ENCODE data around the gene SKAP2. TPM values are rescaled to one million over a fixed set of nuclear protein-coding genes. Genes with fewer than 3 reads are reported as not detected.

SKAP2 gene
- total RNA-seq, 1 donor from 2014 or later = 45.9 TPM

DNA sequence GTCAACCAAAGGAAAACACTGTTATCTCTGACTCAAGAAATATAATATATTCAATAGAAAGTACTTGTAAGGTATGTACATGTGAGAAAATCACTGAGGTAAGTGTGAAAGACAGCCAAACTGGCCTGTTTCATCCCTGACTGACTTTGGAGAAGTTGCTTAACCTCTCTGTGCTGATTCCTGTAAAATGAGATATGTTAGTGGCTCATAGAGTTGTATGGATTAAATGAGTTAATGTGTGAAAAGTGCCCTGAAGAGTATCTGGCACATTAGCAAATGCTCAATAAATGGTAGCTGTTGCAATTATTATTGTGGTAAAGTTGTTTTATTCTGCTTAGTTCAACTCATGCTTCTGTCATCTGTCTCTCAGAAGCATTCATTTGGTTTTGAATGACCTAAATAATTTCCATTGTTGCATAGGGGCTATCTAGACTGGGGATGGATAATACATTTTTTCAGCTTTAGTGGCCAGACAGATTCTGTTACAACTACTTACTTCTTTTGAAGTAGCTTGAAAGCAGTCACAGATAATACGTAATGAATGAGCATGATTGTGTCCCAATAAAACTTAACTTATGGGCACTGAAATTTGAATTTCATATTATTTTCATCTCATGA is 84.3 kb downstream of the SKAP2 start:
- no peak for DNase-seq (ENCODE audit: low spot score)

DNA sequence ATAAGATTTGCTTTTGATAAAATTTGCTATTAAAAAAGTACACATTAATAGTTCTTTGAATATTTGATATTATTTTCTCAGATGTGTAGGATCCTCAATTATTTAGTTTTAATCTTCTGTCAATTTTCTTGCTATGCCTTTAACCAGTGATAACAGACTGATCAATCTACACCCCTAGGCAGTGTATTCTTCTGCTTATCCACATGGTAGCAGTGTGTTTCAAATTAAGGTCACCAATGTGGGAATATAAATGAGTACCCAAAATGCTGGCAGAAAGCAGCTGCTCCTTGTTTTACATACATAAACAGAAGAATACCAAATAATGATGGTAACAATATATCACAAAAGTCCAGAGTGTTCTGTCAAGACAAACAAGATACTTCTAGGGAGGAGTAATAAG is 87.0 kb downstream of the SKAP2 start:
- DNase-seq (ENCODE audit: low spot score) = no peak

DNA sequence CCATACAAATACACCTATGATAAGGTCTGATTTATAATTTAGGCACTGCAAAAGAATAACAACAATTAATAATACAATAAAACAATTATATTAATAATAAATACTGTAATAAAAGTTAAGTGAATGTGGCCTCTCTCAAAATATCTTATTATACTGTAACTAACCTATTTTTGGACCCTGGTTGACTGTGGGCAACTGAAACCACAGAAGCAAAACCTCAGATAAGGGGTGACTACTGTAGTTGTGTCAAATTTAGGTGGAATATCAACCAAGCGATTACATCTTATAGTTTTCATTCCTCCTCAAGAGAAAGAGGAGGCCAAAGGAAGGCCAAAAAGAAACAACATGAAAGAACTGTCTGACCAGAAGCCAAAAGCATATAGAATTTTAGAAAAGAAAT is 103.9 kb downstream of the SKAP2 start:
- DNase-seq (ENCODE audit: low spot score) = no peak

DNA sequence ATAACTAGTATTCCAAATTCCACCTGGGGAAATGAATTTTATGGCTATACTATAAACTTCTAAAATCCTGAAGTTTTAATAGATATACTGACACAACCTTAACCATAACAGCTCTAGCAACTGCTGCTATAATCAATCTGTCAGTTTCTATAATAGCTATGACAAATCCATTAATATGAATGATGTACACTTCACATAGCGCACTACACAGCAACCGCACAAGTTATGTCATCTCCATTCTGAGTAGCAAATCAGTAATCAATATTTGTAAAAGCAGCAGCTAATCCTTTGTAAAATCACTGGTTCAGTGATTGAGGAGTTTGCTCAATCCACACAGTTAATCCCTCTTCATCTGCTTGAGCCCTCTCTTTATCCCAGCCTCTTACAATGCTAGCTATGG is 105.3 kb downstream of the SKAP2 start:
- DNase-seq (ENCODE audit: low spot score) = no peak

DNA sequence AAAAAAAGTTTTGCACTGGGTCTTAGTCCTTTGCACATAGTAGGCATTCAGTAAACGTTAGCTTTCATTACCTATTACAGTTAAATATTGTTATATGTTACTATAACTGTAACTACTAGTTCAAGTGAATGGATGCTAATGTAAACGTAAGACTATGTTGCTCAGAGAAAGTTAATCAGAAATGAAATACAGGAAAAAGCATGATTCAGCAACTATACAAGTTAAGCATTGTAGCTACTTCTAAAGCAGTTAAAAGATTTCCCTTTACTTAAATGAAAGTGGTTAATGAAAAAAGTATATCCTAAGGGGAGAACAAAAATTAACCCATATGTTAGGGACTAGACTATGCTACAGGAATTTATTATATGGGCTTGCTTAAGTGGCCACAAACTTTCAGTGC is 121.2 kb downstream of the SKAP2 start:
- no peak for DNase-seq (ENCODE audit: low spot score)

DNA sequence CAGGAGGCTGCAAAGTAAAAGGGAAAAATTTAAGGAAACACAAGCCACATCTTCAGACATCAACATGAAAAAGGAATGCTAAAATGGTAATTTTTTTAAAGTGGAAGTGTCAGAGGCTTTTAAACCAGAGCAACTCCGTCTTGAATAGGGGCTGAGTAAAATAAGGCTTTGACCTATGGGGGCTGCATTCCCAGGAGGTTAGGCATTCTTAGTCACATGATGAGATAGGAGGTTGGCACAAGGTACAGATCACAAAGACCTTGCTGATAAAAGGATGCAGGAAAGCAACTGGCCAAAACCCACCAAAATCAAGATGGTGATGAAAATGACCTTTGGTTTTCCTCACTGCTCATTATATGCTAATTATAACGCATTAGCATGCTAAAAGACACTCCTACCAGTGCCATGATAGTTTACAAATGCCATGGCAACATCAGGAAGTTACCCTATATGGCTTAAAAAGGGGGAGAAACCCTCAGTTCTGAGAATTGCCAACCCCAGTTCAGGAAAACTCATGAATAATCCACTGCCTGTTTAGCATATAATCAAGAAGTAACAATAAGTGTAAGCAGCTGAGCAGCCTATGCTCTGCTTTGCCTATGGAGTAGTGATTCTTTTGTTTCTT is 128.3 kb downstream of the SKAP2 start:
- DNase-seq (ENCODE audit: low spot score) = no peak

DNA sequence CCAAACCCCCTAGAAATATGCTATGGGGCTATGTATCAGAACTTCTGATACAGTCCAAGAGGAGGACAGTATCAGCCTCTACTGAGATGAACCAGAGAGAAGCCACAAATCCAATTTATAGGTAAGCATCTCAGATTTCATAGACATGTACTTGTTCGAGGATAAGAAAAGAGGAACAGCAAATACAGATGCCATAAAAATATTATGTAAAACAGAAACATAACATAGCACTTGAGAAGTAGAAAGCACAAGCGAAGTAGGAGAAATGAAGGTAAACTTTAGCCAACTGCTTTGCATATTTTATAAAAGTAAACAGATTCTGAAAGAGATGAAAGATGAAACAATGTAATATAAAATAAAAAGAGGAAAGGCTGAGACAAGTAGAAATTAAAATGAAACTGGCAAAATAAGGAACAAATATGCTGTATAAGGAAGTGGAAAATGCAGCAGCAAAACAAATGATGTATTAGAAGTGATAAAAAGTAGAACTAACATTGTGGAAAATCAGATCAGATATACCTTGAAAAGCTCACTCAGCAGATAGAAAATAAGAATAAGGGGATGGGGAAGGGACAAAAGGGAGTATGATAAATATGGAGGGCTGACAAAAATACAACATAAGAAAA is 135.1 kb downstream of the SKAP2 start:
- DNase-seq (ENCODE audit: low spot score) = no peak

DNA sequence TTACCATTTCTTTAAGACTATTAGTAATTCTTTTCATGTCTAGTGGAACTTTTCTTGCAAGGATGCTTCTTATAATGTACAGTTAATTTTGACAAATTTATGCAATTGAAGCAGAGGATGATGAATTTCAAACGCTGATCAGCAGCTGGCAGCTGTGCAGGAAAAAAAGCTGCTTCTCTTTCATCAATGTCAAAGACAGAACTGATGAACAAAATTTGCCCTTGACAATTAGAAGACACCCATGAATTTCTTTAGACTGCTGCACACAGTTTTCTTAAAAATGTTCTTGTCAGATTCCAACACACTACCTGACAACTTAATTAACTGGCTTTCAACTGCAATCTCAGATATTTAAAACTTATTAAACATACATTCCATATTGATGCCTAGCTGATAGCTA is 138.3 kb downstream of the SKAP2 start:
- no peak for DNase-seq (ENCODE audit: low spot score)

DNA sequence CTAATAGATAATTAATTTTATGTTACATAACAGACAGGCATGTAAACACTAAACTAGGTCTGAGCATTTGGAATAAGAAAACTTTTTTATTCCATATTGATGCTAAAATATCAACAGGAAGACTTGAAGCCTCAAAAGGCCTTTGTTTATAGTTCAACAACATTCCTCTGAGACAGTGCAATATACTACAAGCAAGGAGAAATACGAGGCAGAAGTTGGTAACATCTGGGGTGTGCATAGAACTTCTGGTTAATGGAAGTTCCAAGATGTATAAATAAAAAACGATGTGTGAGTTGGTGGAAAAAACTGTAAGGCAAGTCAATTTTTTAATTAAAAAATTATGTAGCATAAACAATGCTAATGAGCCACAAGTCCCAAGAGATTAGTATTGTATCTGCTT is 139.6 kb downstream of the SKAP2 start:
- DNase-seq (ENCODE audit: low spot score) = no peak

DNA sequence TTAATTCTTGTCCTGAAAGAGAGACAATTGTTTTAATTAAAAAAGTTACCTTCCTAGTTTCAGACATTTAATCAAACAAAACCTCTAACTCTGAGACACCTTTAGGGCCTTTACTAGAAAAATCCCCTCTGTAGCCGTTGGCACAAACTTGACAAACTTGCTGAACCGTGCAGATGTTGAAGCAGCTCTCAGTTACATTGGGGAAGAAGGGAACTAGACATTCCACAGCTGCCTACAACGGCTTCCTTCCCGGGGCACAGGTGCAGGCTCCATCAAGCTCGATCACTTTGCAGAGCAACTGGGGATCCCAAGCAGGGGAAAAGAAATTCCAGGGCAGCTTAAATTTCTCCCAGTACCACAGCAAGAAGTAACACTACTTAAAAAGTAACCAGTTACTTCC is 141.3 kb downstream of the SKAP2 start:
- no peak for DNase-seq (ENCODE audit: low spot score)

DNA sequence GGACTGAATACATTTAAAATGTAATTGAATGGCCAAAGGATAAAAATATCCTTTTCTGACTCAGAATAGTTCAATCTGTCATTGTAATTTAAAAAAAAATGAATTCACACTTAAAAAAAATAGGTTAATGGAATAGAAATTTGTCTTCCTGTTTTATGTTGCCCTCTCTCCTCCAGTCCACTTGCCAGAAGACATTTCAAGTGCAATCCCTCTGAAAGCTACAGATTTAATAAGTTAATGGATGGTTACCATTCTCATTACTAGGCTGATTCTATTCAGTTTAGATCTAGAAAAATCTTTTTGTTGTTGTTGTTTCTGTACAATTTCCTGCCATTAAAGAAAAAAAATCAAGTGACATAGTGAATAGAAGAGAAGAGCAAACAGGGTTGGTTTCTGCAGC is 142.9 kb downstream of the SKAP2 start:
- DNase-seq (ENCODE audit: low spot score) = no peak

DNA sequence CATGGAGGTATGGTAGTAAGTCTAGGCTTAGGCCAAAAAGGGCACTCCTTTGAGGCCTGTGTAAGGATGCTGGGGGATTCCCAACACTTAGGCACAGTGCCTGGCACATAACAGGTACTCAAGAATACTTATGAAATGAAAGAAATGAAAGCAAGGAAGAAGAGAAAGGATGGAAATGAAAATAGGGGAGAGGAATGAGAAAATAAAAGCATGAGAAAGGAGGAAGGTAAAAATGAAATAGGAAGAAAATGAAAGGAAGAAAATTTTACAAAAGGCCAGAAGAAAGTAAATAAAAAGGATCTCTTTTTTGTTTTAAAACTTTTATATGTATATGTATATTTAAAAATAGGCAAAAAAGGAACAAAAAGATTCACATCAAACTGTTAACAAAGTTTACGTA is 146.3 kb downstream of the SKAP2 start:
- DNase-seq (ENCODE audit: low spot score) = no peak

DNA sequence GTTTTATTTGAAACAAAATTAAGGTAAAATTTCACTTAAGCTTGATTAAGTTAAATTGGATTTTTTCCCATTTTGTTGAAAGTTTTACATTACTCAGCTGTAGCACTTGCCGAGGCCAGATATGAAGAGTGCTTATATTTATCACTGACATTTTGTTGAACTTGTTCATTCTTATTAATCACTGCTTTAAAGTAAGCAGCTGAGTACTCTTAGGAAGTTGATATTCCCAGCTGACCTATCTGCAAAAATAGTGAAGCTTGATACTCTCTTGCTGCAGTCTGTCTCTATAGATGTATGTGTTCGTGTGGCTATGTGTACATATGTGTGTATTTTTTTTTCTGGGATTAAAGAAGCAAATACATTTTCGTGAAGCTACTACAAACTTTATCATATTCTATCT is 150.0 kb downstream of the SKAP2 start:
- no peak for DNase-seq (ENCODE audit: low spot score)

DNA sequence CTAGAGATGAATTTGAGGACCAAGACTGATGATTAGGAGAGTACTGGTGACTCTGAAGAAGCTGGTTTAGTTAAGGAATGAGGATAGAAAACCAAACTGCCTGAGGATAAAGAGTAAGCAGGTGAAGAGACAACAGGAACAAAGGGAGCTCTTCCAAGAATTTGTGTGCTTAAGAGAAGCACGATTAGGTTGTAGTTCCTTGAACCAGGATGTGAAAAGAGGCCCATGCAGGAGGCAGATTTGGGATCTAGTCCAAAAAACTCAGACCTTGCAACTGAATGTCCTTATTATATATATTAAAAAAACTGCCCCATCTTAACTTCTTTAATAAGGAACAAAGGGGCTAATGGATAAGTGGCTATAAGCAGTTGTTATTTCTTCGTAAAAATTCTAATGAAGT is 150.4 kb downstream of the SKAP2 start:
- no peak for DNase-seq (ENCODE audit: low spot score)

DNA sequence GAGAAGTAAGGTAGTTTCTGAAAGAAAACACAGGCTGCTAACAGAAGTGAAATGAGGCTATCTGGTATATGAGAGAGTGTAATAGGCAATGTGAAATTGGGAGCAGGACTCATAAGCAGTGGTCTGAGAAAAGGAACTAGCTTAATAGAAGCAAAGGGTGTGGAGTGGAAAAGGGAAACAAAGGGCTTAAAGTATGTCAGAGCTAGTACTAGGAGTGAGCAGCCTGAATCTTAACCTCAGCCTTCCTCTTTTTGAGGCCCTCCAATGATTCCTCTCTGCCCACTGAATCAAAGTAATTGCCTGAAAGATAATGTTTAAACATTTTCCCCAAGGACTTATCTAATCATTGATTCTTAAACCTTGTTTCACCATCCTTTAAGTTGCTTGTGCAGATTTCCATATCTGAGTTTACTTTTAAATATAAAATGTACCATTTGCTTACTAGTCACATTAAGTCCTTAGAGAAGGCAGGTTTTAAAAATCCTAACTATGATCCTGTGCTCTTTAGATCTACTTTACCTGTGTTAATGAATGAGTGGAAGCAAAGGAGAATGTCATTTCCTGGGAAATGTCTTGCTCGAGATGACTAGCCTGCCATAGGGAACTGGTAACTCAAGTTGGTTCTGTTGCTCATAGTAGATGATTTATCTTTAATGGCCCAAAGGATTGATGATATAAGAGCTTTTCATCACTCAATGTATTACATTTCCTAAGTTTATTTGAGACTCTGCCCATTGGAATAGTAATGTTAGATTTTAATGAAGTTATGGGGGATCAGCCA is 155.0 kb downstream of the SKAP2 start:
- no peak for DNase-seq (ENCODE audit: low spot score)

DNA sequence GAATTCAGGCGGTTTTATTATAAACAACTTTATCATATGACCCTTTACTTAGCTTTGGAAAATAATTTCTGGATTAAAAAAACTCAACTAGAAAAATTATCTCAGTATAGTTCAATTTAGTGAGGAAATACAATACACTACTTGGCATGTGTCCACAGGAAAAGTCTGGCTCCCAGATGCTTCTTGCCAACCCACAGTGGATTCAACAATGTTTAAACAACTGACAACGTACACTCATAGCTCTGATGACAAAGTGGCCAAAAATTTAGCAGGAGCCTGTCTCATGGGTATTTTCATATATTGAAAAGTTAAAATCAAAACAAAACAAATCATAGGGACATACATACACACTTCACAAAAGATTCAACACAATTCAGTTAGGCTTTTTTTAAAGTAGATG is 158.8 kb downstream of the SKAP2 start:
- DNase-seq (ENCODE audit: low spot score) = no peak

DNA sequence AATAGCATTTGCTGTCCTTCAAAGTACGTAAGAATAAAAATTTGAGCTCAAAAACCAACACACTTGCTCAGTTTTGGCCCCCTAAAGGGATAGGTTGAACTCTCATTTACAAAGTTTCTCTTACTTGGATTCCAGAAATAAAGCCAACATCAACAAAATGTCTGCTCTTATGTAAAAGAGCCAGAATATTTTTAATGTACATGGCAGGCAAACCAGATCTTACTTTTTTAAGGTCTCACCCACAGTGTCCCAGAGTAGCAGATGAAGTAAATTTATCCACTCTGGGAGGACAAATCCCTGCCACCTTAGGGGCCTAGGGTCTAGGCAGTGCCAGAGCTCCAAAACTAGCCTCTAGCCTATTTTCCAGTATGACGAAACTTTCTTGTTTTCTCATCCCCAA is 159.6 kb downstream of the SKAP2 start:
- DNase-seq (ENCODE audit: low spot score) = no peak

DNA sequence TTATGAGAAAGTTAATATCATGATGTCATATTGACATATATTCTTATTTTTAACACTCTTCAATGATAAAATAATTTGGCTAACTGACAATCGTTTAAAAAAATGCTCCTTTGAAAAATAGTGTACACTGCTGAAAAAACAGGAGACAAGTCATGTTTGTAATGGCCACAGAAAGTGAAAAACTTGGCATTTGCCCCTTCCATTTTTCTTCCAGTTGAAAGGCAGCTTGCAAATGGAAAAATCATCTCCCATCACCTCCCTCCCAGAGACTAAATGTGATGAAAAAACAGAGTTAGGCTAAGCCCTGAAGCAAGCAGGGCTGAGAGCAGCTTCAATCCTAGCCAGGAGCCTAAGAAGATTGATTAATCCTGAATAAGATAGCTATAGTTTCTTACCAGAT is 160.4 kb downstream of the SKAP2 start:
- DNase-seq (ENCODE audit: low spot score) = no peak

DNA sequence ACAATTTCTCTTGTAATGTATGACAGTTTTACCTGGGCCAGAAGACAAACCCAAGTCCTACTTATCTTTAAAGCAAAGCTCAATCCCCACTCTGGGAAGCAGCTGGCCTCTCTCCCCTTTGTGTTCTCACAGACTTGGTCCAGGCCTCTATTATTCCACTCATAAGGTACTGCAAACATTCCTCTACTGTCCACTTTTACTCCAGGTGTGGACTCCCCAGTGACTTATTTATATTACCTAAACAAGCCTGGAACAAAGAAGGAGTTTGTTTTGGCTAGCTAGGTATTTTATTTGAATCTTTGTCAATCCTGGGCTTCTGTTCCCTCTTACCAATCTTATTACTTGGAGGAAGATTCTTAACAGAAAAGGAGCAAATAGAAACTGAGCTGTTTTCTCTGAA is 163.5 kb downstream of the SKAP2 start:
- DNase-seq (ENCODE audit: low spot score) = no peak

DNA sequence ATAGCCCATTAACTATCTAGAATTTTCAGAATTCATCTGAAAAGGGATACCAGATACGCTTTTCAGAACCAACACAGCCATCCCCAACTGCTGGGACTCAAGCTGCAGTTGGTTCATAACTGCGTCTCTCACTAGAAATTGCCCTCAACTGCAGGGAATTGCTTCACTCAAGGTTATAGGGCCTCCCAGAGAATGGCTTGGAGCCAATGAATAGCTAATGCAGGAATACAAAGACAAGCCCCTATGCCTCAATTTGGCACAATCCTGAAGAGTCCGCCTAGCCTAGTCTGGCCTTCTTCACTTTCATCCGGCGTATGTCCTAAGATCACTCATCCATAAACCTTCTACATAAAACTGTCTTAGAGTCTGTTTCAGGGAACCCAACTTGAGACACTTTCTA is 164.0 kb downstream of the SKAP2 start:
- no peak for DNase-seq (ENCODE audit: low spot score)

DNA sequence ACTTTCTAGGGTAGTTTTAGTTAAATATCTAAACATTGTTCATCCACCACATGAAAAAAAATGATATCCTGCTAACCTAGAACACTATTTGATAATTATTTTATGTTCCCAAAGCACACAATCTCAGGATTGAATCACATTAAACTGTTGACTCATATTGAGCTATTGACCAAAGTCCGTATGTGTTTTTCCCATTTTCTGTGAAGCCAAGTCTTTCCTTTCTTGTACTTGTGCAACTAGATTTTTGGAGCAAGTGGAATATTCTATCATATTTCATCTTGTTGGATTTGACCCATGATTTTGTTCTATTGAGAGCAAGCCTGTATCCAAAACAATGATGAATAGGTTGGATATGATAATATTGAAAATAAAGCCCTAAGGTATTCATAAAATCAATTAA is 164.6 kb downstream of the SKAP2 start:
- DNase-seq (ENCODE audit: low spot score) = no peak

DNA sequence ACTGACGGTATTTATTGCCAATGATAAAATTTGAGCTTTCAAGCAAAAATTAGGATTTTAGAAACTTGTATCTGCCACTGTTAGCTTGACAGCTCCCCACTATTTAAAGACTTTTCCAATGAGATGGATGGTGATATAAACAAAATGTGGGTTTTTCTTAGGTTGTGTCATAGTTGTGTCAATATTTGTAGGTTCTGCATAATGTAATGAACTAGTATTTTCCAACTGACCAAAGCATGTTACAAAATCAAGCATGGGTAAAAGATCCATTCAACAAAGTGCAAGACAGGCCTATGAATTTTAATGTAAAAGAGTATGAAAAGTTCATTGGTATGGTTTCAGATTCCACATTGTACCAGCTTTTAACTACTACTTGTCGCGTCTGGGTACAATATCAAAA is 165.6 kb downstream of the SKAP2 start:
- no peak for DNase-seq (ENCODE audit: low spot score)
